ENCODE measurements around the gene ZCCHC24. TPM values are rescaled to one million over a fixed set of nuclear protein-coding genes. Genes with fewer than 3 reads are reported as not detected.

The ZCCHC24 gene
- total RNA-seq, 4 donors from 2014 or later: 37.6 to 75.7 (median 48.7) TPM

DNA sequence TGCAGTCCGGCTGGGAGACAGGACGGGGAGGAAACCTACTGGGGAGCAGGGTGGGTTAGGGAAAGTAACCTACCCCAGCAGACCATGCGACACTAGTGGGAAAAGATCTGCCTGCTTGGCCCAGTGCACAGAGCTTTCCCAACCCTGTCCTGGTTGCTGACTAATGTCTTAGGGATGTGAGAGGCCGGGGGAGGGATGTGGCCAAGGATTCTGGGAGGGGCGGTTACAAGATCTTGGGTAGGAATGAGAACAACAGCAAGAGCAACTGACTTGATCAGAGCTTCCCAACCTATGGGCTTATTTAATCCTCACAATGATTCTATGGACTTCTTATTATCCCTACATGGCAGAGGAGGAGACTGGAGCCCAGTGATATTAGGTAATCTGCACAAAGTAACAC is 42.9 kb upstream of the ZCCHC24 start:
- TF ChIP-seq, protein P1, sequence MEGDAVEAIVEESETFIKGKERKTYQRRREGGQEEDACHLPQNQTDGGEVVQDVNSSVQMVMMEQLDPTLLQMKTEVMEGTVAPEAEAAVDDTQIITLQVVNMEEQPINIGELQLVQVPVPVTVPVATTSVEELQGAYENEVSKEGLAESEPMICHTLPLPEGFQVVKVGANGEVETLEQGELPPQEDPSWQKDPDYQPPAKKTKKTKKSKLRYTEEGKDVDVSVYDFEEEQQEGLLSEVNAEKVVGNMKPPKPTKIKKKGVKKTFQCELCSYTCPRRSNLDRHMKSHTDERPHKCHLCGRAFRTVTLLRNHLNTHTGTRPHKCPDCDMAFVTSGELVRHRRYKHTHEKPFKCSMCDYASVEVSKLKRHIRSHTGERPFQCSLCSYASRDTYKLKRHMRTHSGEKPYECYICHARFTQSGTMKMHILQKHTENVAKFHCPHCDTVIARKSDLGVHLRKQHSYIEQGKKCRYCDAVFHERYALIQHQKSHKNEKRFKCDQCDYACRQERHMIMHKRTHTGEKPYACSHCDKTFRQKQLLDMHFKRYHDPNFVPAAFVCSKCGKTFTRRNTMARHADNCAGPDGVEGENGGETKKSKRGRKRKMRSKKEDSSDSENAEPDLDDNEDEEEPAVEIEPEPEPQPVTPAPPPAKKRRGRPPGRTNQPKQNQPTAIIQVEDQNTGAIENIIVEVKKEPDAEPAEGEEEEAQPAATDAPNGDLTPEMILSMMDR (IDR thresholded peaks at IDR 0.05; ENCODE audit: low read depth): no peak

- TF ChIP-seq, protein P1 (IDR thresholded peaks at IDR 0.05; ENCODE audit: low read depth): no peak
Observed at GRCh38 chr10:79487296-79488194, 42.1 kb upstream of the ZCCHC24 start.

DNA sequence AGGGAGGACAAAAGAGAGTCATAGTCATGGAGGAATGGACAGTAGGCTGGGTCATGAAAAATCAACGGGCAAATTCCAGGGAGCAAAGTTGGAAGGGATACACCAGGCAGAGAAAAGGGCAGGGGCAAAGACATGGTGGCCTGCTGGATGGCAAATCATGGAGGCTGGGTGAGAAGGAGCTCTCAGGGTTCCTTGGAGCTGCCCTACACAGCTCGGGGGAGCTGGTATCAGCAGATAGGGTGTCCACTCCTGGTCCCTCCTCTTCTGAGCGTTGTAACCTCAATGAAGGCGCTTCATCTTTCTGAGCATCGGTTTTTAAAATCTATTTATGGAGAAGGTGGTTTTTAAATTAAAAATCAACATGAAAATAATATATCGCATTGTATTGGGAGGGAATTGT is 39.1 kb upstream of the ZCCHC24 start:
- TF ChIP-seq, protein P1 (IDR thresholded peaks at IDR 0.05; ENCODE audit: low read depth): no peak

DNA sequence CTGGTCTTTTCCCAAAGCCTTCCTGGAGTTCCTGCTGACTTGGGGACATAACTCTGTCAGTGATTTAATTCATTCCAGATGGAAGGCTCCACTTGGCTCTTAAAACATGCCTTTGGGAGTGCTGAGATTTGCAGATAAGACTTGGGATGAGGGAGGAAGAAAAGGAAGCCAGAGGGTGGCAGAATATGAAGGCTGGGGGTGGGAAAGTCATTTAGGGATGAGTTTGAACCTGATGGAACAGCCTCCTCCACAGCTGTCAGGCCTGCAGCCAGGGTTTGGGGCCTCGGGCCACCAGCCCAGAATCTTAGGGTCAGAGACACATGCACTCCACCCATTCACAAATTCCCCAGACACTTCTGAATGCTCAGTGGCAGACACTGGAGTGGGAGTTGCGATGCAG is 38.5 kb upstream of the ZCCHC24 start:
- TF ChIP-seq, protein P1 (IDR thresholded peaks at IDR 0.05; ENCODE audit: low read depth): no peak

DNA sequence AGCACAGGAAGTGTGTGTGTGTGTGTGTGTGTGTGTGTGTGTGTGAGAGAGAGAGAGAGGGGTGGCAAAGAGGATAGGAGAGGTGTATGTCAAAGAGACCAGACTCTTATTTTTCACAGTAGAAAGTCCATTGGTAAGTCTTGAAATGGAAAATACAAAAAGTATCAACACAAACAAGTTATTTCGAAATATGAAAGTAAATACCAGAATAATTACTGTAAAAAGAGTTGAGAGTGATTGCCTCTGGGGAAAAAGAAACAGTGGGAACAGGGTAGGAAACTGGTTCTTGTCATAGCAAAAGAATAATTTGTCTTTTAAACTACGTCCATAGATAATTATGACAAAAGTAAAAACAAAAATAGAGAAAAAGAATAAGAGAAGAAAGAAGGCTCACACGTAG is 37.9 kb upstream of the ZCCHC24 start:
- TF ChIP-seq, protein P1 (IDR thresholded peaks at IDR 0.05; ENCODE audit: low read depth): no peak

DNA sequence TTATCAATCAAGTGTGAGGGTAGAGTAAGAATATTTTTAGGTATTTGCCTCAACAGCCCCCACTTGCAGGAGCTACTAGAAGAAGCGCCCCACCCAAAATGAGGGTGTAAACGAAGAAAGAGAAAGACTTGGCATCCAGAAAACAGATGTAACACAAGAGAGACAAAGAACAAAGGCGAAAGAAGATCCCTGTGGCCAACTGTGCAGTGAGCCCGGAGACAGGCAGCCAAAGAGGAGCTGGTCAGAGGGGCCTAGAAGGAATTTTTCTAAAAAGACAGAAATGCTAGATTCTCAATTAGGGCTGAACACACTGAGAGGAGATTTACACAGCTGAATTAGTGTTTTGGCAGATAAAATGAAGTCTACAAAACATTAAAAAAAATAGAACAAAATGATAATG is 37.3 kb upstream of the ZCCHC24 start:
- TF ChIP-seq, protein P1 (IDR thresholded peaks at IDR 0.05; ENCODE audit: low read depth): no peak

DNA sequence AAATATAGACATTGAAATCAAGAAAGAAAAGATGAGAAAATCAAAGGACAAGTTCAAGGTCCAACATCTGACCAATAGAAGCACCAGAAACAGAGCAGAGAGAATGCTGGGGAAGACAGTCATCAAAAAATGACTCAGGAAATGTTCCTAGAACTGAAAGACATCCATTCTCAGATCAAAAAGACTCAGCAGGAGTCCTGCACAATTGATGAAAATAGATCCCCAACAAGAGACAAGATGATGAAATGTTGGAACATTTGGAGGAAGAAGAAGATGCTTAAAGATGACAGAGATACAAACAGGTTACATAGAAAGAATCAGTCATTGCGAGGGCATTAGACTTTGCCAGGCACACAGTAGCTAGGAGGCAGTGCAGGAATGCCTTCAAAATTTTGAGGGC is 36.9 kb upstream of the ZCCHC24 start:
- TF ChIP-seq, protein P1 (IDR thresholded peaks at IDR 0.05; ENCODE audit: low read depth): no peak
